GM12872 (cell line): ENCODE measurements around the gene GRID1.

ENCODE experiments used
- TF ChIP-seq, protein P1 (sequence below): IDR thresholded peaks from 3 replicates; pipeline ENCODE4 v1.5.1; 2011; ENCODE audit warnings: low read depth, mild to moderate bottlenecking, low read length, moderate library complexity; ENCODE audit not compliant: insufficient read depth

GRID1 gene

GRCh38 chr10:86204421-86205305 lies 161.9 kb downstream of the GRID1 start:
- TF ChIP-seq, protein P1, sequence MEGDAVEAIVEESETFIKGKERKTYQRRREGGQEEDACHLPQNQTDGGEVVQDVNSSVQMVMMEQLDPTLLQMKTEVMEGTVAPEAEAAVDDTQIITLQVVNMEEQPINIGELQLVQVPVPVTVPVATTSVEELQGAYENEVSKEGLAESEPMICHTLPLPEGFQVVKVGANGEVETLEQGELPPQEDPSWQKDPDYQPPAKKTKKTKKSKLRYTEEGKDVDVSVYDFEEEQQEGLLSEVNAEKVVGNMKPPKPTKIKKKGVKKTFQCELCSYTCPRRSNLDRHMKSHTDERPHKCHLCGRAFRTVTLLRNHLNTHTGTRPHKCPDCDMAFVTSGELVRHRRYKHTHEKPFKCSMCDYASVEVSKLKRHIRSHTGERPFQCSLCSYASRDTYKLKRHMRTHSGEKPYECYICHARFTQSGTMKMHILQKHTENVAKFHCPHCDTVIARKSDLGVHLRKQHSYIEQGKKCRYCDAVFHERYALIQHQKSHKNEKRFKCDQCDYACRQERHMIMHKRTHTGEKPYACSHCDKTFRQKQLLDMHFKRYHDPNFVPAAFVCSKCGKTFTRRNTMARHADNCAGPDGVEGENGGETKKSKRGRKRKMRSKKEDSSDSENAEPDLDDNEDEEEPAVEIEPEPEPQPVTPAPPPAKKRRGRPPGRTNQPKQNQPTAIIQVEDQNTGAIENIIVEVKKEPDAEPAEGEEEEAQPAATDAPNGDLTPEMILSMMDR: no peak

GRCh38 chr10:86203162-86203905 lies 163.3 kb downstream of the GRID1 start:
- TF ChIP-seq, protein P1: no peak

GRCh38 chr10:86202226-86202735 lies 164.3 kb downstream of the GRID1 start:
- TF ChIP-seq, protein P1: no peak

DNA sequence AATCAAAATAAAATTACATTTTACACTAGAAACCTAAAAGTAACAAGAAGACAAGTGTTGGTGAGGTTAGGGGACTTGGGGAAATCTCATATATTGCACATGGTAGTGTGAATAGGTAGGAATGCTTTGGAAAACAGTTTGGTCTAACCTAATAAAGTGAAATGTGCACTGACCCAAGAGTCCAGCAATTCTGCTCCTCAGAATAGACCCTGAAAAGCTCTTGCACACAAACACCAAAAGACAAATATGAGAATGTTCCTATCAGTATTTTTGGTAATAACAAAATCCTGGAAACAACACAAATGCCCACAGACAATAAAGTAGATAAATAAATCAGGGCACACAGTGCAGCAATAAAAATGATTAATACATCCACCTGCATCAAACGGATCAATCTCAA lies 165.7 kb downstream of the GRID1 start:
- TF ChIP-seq, protein P1: no peak

DNA sequence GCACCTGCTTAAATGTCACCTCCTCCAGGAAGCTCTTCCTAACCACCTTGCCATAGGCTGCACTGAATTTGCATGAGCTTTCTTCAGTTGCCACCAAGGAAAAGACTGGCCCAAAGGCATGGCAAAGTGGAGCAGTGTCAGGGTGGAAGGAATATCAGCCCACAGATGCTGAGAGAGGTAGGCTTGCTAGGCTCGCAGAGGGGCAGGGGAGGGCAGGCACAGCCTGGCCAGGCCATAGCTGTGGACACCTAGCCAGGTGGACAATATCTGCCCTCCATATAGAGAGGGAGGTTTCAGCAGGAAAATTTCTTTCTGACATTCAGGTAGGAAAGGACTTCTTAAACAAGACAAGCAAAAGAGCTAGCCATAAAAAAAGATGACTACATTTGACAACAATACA lies 166.3 kb downstream of the GRID1 start:
- TF ChIP-seq, protein P1: no peak

- TF ChIP-seq, protein P1: no peak
Measured at GRCh38 chr10:86199041-86199440, 167.6 kb downstream of the GRID1 start.

- TF ChIP-seq, protein P1: no peak
Measured at GRCh38 chr10:86198271-86198670, 168.3 kb downstream of the GRID1 start.
